ENCODE results near the gene ITGAX.

The ITGAX gene

GRCh38 chr16:31348579-31348978, 6.4 kb upstream of the ITGAX start:
- DNase-seq: no peak
- Histone ChIP-seq H3K27me3 (replicated peaks; ENCODE audit: control insufficient read depth, insufficient read depth, low read length, poor library complexity, severe bottlenecking) (no peaks in the 10 kb centered on the region), H3K4me3 (ENCODE audit: insufficient read depth, low read depth, low read length, poor library complexity, severe bottlenecking) (no peak overlapping the region), H3K27ac (ENCODE audit: insufficient read depth, low read length, poor library complexity, severe bottlenecking) (no peak overlapping the region), H3K9me3 (ENCODE audit: control insufficient read depth, low read length) (no peaks in the 10 kb centered on the region), H3K36me3 (ENCODE audit: control insufficient read depth, insufficient read depth, low read length) (no peaks in the 10 kb centered on the region), H3K4me1 (ENCODE audit: control insufficient read depth, insufficient read depth, low read length, poor library complexity, severe bottlenecking) (no peaks in the 10 kb centered on the region)

- Histone ChIP-seq H3K27me3 (replicated peaks; ENCODE audit: control insufficient read depth, insufficient read depth, low read length, poor library complexity, severe bottlenecking) (no peaks in the 10 kb centered on the region), H3K27ac (ENCODE audit: insufficient read depth, low read length, poor library complexity, severe bottlenecking) (no peak overlapping the region), H3K4me1 (ENCODE audit: control insufficient read depth, insufficient read depth, low read length, poor library complexity, severe bottlenecking) (no peaks in the 10 kb centered on the region), H3K4me3 (ENCODE audit: insufficient read depth, low read depth, low read length, poor library complexity, severe bottlenecking) (no peak overlapping the region), H3K36me3 (ENCODE audit: control insufficient read depth, insufficient read depth, low read length) (no peaks in the 10 kb centered on the region), H3K9me3 (ENCODE audit: control insufficient read depth, low read length) (no peaks in the 10 kb centered on the region)
- DNase-seq: no peak
Measured at GRCh38 chr16:31350275-31351005, 4.5 kb upstream of the ITGAX start.

- Histone ChIP-seq H3K4me3 (ENCODE audit: insufficient read depth, low read depth, low read length, poor library complexity, severe bottlenecking) (no peak overlapping the region), H3K36me3 (ENCODE audit: control insufficient read depth, insufficient read depth, low read length) (no peaks in the 10 kb centered on the region), H3K4me1 (ENCODE audit: control insufficient read depth, insufficient read depth, low read length, poor library complexity, severe bottlenecking) (no peaks in the 10 kb centered on the region), H3K27ac (ENCODE audit: insufficient read depth, low read length, poor library complexity, severe bottlenecking) (no peak overlapping the region), H3K27me3 (replicated peaks; ENCODE audit: control insufficient read depth, insufficient read depth, low read length, poor library complexity, severe bottlenecking) (no peaks in the 10 kb centered on the region), H3K9me3 (ENCODE audit: control insufficient read depth, low read length) (no peaks in the 10 kb centered on the region)
- DNase-seq: no peak
Measured at GRCh38 chr16:31351246-31351941, 3.6 kb upstream of the ITGAX start.

- Histone ChIP-seq H3K4me3 (ENCODE audit: insufficient read depth, low read depth, low read length, poor library complexity, severe bottlenecking) (no peak overlapping the region), H3K27ac (ENCODE audit: insufficient read depth, low read length, poor library complexity, severe bottlenecking) (no peak overlapping the region), H3K4me1 (ENCODE audit: control insufficient read depth, insufficient read depth, low read length, poor library complexity, severe bottlenecking) (no peaks in the 10 kb centered on the region)
Measured at GRCh38 chr16:31351942-31352325, 3.0 kb upstream of the ITGAX start.

GRCh38 chr16:31352376-31353115, 2.4 kb upstream of the ITGAX start:
- Histone ChIP-seq H3K36me3 (ENCODE audit: control insufficient read depth, insufficient read depth, low read length) (no peaks in the 10 kb centered on the region), H3K9me3 (ENCODE audit: control insufficient read depth, low read length) (no peaks in the 10 kb centered on the region), H3K27me3 (replicated peaks; ENCODE audit: control insufficient read depth, insufficient read depth, low read length, poor library complexity, severe bottlenecking) (no peaks in the 10 kb centered on the region), H3K27ac (ENCODE audit: insufficient read depth, low read length, poor library complexity, severe bottlenecking) (no peak overlapping the region), H3K4me3 (ENCODE audit: insufficient read depth, low read depth, low read length, poor library complexity, severe bottlenecking) (no peak overlapping the region), H3K4me1 (ENCODE audit: control insufficient read depth, insufficient read depth, low read length, poor library complexity, severe bottlenecking) (no peaks in the 10 kb centered on the region)
- DNase-seq: no peak

More at GRCh38 chr16:31351942-31352325, 3.0 kb upstream of the ITGAX start:
- H3K9me3 ChIP-seq (ENCODE audit: control insufficient read depth, low read length): no peaks in the 10 kb centered on the region
- no peak for DNase-seq
- H3K36me3 ChIP-seq (ENCODE audit: control insufficient read depth, insufficient read depth, low read length): no peaks in the 10 kb centered on the region
- H3K27me3 ChIP-seq (replicated peaks; ENCODE audit: control insufficient read depth, insufficient read depth, low read length, poor library complexity, severe bottlenecking): no peaks in the 10 kb centered on the region

GRCh38 chr16:31355431-31356100, 590 bp downstream of the ITGAX start:
- Histone ChIP-seq H3K4me3 (ENCODE audit: insufficient read depth, low read depth, low read length, poor library complexity, severe bottlenecking) (no peak overlapping the region), H3K9me3 (ENCODE audit: control insufficient read depth, low read length) (no peaks in the 10 kb centered on the region), H3K27ac (ENCODE audit: insufficient read depth, low read length, poor library complexity, severe bottlenecking) (no peak overlapping the region), H3K36me3 (ENCODE audit: control insufficient read depth, insufficient read depth, low read length) (no peaks in the 10 kb centered on the region), H3K4me1 (ENCODE audit: control insufficient read depth, insufficient read depth, low read length, poor library complexity, severe bottlenecking) (no peaks in the 10 kb centered on the region), H3K27me3 (replicated peaks; ENCODE audit: control insufficient read depth, insufficient read depth, low read length, poor library complexity, severe bottlenecking) (no peaks in the 10 kb centered on the region)
- DNase-seq: no peak

GRCh38 chr16:31356566-31357323, 1.8 kb downstream of the ITGAX start:
- no peak overlapping the region for H3K27ac ChIP-seq (ENCODE audit: insufficient read depth, low read length, poor library complexity, severe bottlenecking)
- no peak overlapping the region for H3K4me3 ChIP-seq (ENCODE audit: insufficient read depth, low read depth, low read length, poor library complexity, severe bottlenecking)
- H3K9me3 ChIP-seq (ENCODE audit: control insufficient read depth, low read length): no peaks in the 10 kb centered on the region
- no peaks in the 10 kb centered on the region for H3K4me1 ChIP-seq (ENCODE audit: control insufficient read depth, insufficient read depth, low read length, poor library complexity, severe bottlenecking)
- no peaks in the 10 kb centered on the region for H3K27me3 ChIP-seq (replicated peaks; ENCODE audit: control insufficient read depth, insufficient read depth, low read length, poor library complexity, severe bottlenecking)
- H3K36me3 ChIP-seq (ENCODE audit: control insufficient read depth, insufficient read depth, low read length): no peaks in the 10 kb centered on the region
- DNase-seq: no peak

- H3K9me3 ChIP-seq (ENCODE audit: control insufficient read depth, low read length): no peaks in the 10 kb centered on the region
- no peak overlapping the region for H3K27ac ChIP-seq (ENCODE audit: insufficient read depth, low read length, poor library complexity, severe bottlenecking)
- H3K27me3 ChIP-seq (replicated peaks; ENCODE audit: control insufficient read depth, insufficient read depth, low read length, poor library complexity, severe bottlenecking): no peaks in the 10 kb centered on the region
- H3K36me3 ChIP-seq (ENCODE audit: control insufficient read depth, insufficient read depth, low read length): no peaks in the 10 kb centered on the region
- DNase-seq: no peak
- no peak overlapping the region for H3K4me3 ChIP-seq (ENCODE audit: insufficient read depth, low read depth, low read length, poor library complexity, severe bottlenecking)
- H3K4me1 ChIP-seq (ENCODE audit: control insufficient read depth, insufficient read depth, low read length, poor library complexity, severe bottlenecking): no peaks in the 10 kb centered on the region
Measured at GRCh38 chr16:31357324-31358109, 2.5 kb downstream of the ITGAX start.

- no peak for DNase-seq
- H3K27ac ChIP-seq (ENCODE audit: insufficient read depth, low read length, poor library complexity, severe bottlenecking): no peak overlapping the region
- H3K9me3 ChIP-seq (ENCODE audit: control insufficient read depth, low read length): no peaks in the 10 kb centered on the region
- no peaks in the 10 kb centered on the region for H3K27me3 ChIP-seq (replicated peaks; ENCODE audit: control insufficient read depth, insufficient read depth, low read length, poor library complexity, severe bottlenecking)
- no peaks in the 10 kb centered on the region for H3K36me3 ChIP-seq (ENCODE audit: control insufficient read depth, insufficient read depth, low read length)
- no peaks in the 10 kb centered on the region for H3K4me1 ChIP-seq (ENCODE audit: control insufficient read depth, insufficient read depth, low read length, poor library complexity, severe bottlenecking)
- H3K4me3 ChIP-seq (ENCODE audit: insufficient read depth, low read depth, low read length, poor library complexity, severe bottlenecking): no peak overlapping the region
Measured at GRCh38 chr16:31360251-31360650, 5.3 kb downstream of the ITGAX start.

All from effector memory CD4-positive, alpha-beta T cell (primary cell).